ENCODE measurements around the gene PIGP.

GRCh38 chr21:37095821-37096220, 22.9 kb upstream of the PIGP start:
- TF ChIP-seq POLR2AphosphoS5 (IDR thresholded peaks at IDR 0.05) (no peak), POLR2A (IDR thresholded peaks at IDR 0.05) (no peak)
- TF ChIP-seq, protein P1, sequence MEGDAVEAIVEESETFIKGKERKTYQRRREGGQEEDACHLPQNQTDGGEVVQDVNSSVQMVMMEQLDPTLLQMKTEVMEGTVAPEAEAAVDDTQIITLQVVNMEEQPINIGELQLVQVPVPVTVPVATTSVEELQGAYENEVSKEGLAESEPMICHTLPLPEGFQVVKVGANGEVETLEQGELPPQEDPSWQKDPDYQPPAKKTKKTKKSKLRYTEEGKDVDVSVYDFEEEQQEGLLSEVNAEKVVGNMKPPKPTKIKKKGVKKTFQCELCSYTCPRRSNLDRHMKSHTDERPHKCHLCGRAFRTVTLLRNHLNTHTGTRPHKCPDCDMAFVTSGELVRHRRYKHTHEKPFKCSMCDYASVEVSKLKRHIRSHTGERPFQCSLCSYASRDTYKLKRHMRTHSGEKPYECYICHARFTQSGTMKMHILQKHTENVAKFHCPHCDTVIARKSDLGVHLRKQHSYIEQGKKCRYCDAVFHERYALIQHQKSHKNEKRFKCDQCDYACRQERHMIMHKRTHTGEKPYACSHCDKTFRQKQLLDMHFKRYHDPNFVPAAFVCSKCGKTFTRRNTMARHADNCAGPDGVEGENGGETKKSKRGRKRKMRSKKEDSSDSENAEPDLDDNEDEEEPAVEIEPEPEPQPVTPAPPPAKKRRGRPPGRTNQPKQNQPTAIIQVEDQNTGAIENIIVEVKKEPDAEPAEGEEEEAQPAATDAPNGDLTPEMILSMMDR (IDR thresholded peaks at IDR 0.05), result no peak

Data from transverse colon (tissue), 4 donors.